GM12878 (cell line): ENCODE results near the gene MYO16. TPM values are rescaled to one million over a fixed set of nuclear protein-coding genes. Genes with fewer than 3 reads are reported as not detected.

Experiments
- ATAC-seq: fragments of 200-7000 bp; cut with Tn5 transposase; 3 replicates; pipeline ENCODE4 v1.9.1; 2020; ENCODE audit warnings: mild to moderate bottlenecking, moderate library complexity
- BruUV-seq: library from RNA; stranded (reverse); fragments of 400-500 nt; replicated peaks from 2 replicates; lab custom pipeline; 2021; lab: Mats Ljungman, UMichigan
- CTCF ChIA-PET: fragments of 300-600 bp; sonication (Branson Sonifier 250); formaldehyde crosslinking; extraction: SDS; loops from one replicate; lab custom pipeline; 2021; ENCODE audit warnings: inconsistent platforms; lab: Yijun Ruan, JAX
- POLR2A ChIA-PET: fragments of 350-600 bp; formaldehyde crosslinking; extraction: SDS; loops from one replicate; lab custom pipeline; 2021; ENCODE audit warnings: inconsistent platforms; lab: Charles Lee
- RAD21 ChIA-PET: fragments of 300-600 bp; sonication (Branson Sonifier 250); formaldehyde crosslinking; loops from one replicate; lab custom pipeline; 2023; ENCODE audit warnings: antibody characterized with exemption; ENCODE audit not compliant: unreplicated experiment; lab: Charles Lee
- SMC1A ChIA-PET: fragments of 300-600 bp; sonication (Branson Sonifier 250); formaldehyde crosslinking; loops from one replicate; lab custom pipeline; 2023; ENCODE audit not compliant: unreplicated experiment, uncharacterized antibody; lab: Charles Lee
- DNase-seq: peaks from one replicate; pipeline ENCODE4 v3.0.0-alpha.2; 2011; ENCODE audit warnings: low read depth, low spot score
- FAIRE-seq: peaks from 3 replicates; lab custom pipeline; 2011; peaks lifted over from hg19 to GRCh38; lab: Jason Lieb, UNC
- H2AFZ ChIP-seq: 2 replicates; pipeline ENCODE4 v1.6.0; 2011; ENCODE audit warnings: low read depth, low read length, control low read depth; ENCODE audit not compliant: control insufficient read depth
- H3K27ac ChIP-seq: 2 replicates; pipeline ENCODE4 v1.5.1; 2011; ENCODE audit warnings: control low read depth; ENCODE audit not compliant: control insufficient read depth, insufficient read depth
- H3K27me3 ChIP-seq, 2 experiments: replicated peaks in 1 of 2; 2 replicates each; pipeline versions ENCODE4 v1.6.0 to v1.6.1; 2011; ENCODE audit warnings: low read length in 1 of 2; ENCODE audit not compliant: control insufficient read depth in 2 of 2, insufficient read depth in 2 of 2
- H3K36me3 ChIP-seq, 2 experiments: 2 replicates each; pipeline ENCODE4 v1.5.1; 2011; ENCODE audit warnings: low read length in 1 of 2; ENCODE audit not compliant: control insufficient read depth in 2 of 2, insufficient read depth in 2 of 2
- H3K4me1 ChIP-seq: 2 replicates; pipeline ENCODE4 v1.6.1; 2011; ENCODE audit warnings: mild to moderate bottlenecking, low read length, moderate library complexity, mixed read lengths; ENCODE audit not compliant: control insufficient read depth, insufficient read depth
- H3K4me2 ChIP-seq: 2 replicates; pipeline ENCODE4 v1.6.0; 2011; ENCODE audit warnings: control low read depth; ENCODE audit not compliant: control insufficient read depth, insufficient read depth
- H3K4me3 ChIP-seq: fragments of 200-600 bp; sonication (generic); 2 replicates; pipeline ENCODE4 v1.5.1; 2016
- H3K79me2 ChIP-seq: 2 replicates; pipeline ENCODE4 v1.6.0; 2011; ENCODE audit warnings: low read length; ENCODE audit not compliant: control insufficient read depth, insufficient read depth
- H3K9ac ChIP-seq: 2 replicates; pipeline ENCODE4 v1.8.0; 2011; ENCODE audit warnings: low read length, control low read depth, mixed read lengths; ENCODE audit not compliant: control insufficient read depth, insufficient read depth
- H3K9me3 ChIP-seq: replicated peaks from 3 replicates; pipeline ENCODE4 v1.5.1; 2011; ENCODE audit warnings: mild to moderate bottlenecking, low read length; ENCODE audit not compliant: control insufficient read depth, insufficient read depth
- H4K20me1 ChIP-seq: 2 replicates; pipeline ENCODE4 v1.6.0; 2011; ENCODE audit not compliant: control insufficient read depth, insufficient read depth
- BACH1 ChIP-seq: fragments of 450-650 bp; IDR thresholded peaks from 2 replicates; pipeline ENCODE4 v1.6.1; 2017; ENCODE audit warnings: mild to moderate bottlenecking, borderline replicate concordance
- BCL11A ChIP-seq: IDR thresholded peaks from 2 replicates; pipeline ENCODE4 v1.6.1; 2011; ENCODE audit warnings: low read depth, low read length
- CBFB ChIP-seq: IDR thresholded peaks from 2 replicates; pipeline ENCODE4 v1.6.1; 2016; ENCODE audit warnings: antibody characterized with exemption, low read depth
- CBX5 ChIP-seq: sonication (generic); IDR thresholded peaks from 2 replicates; pipeline ENCODE4 v1.6.1; 2016; ENCODE audit warnings: low read depth, moderate library complexity, mild to moderate bottlenecking, inconsistent platforms
- CHD2 ChIP-seq: IDR thresholded peaks from 2 replicates; pipeline ENCODE4 v1.6.1; 2011; ENCODE audit warnings: low read depth, low read length, improper control_type of control experiment, borderline replicate concordance
- CREM ChIP-seq: IDR thresholded peaks from 2 replicates; pipeline ENCODE4 v1.6.1; 2014; ENCODE audit warnings: antibody characterized with exemption, low read depth
- CTCF ChIP-seq, 3 experiments: IDR thresholded peaks in 2 of 3; conservative IDR thresholded peaks in 1 of 3; 2 replicates each; pipeline ENCODE4 v1.5.1; 2011; ENCODE audit warnings: low read depth in 3 of 3, low read length in 3 of 3, mild to moderate bottlenecking in 3 of 3, control low read depth in 2 of 3, moderate library complexity in 2 of 3, inconsistent platforms in 1 of 3, mixed read lengths in 1 of 3; ENCODE audit not compliant: control insufficient read depth in 2 of 3, insufficient read depth in 1 of 3; ENCODE audit errors: extremely low read depth in 1 of 3
- IRF5 ChIP-seq: fragments of 450-650 bp; IDR thresholded peaks from 2 replicates; pipeline ENCODE4 v1.6.1; 2017; ENCODE audit warnings: borderline replicate concordance
- MYB ChIP-seq: fragments of 150-350 bp; IDR thresholded peaks from 2 replicates; pipeline ENCODE4 v1.6.1; 2014; ENCODE audit warnings: mild to moderate bottlenecking, low read depth, low read length, borderline replicate concordance
- NR2C2 ChIP-seq: IDR thresholded peaks from 2 replicates; pipeline ENCODE4 v1.6.1; 2011; ENCODE audit warnings: borderline replicate concordance, low read depth; ENCODE audit not compliant: control insufficient read depth, insufficient read length
- NRF1 ChIP-seq: conservative IDR thresholded peaks from 2 replicates; pipeline ENCODE4 v1.6.1; 2011; ENCODE audit warnings: mild to moderate bottlenecking, low read depth, low read length, improper control_type of control experiment
- PML ChIP-seq: IDR thresholded peaks from 2 replicates; pipeline ENCODE4 v1.6.1; 2012; ENCODE audit warnings: low read length, inconsistent platforms
- SMC3 ChIP-seq: IDR thresholded peaks from 2 replicates; pipeline ENCODE4 v1.6.1; 2011; ENCODE audit warnings: low read length, improper control_type of control experiment, borderline replicate concordance
- YY1 ChIP-seq: IDR thresholded peaks from 2 replicates; pipeline ENCODE4 v1.6.1; 2011; ENCODE audit warnings: low read depth, mild to moderate bottlenecking, low read length
- ZNF207 ChIP-seq: fragments of 450-650 bp; IDR thresholded peaks from 2 replicates; pipeline ENCODE4 v1.6.1; 2014; ENCODE audit warnings: antibody characterized with exemption, mild to moderate bottlenecking, borderline replicate concordance
- ZNF217 ChIP-seq: fragments of 450-650 bp; IDR thresholded peaks from 2 replicates; pipeline ENCODE4 v1.6.1; 2017; ENCODE audit warnings: antibody characterized with exemption, mild to moderate bottlenecking
- ZNF274 ChIP-seq: IDR thresholded peaks from one replicate; pipeline ENCODE4 v1.8.0; 2011; ENCODE audit not compliant: insufficient read length, insufficient read depth
- WGBS: methylation state at CpG from one replicate; pipeline ENCODE4 v1.1.6; 2016; ENCODE audit warnings: low lambda C conversion rate; ENCODE audit not compliant: insufficient replicate concordance, insufficient coverage; ENCODE audit errors: missing lambda C conversion rate; 5-methylcytosine and 5-hydroxymethylcytosine counted together
- in situ Hi-C: fragments of 300-500 bp; cut with MboI; formaldehyde crosslinking; loops from 9 replicates; pipeline ENCODE4 v1.14.3; 2018; ENCODE audit warnings: mixed read lengths
- intact Hi-C: fragments of 100-400 bp; cut with micrococcal nuclease; formaldehyde crosslinking; loops from one replicate; pipeline ENCODE4 v1.14.2; 2022; ENCODE audit not compliant: unreplicated experiment
- polyA plus RNA-seq, 11 experiments: library from polyadenylated mRNA; depleted of rRNA in 4 of 11; unstranded in 6 of 11; stranded (reverse) in 5 of 11; fragments of >200 nt; fragmentation: Nextera tagmentation in 4 of 11; fragmentation: Illumina TruSeq in 1 of 11; extraction: Ambion mirVana in 4 of 11; extraction: Trizol in 1 of 11; gene quantifications; 1 replicate in 1 of 11; 2 replicates in 10 of 11; pipeline versions ENCODE4 v1.2.1 to v1.2.3, GENCODE V29; 2011 to 2016; ENCODE audit warnings: inconsistent platforms in 2 of 11, missing spikeins in 2 of 11, low read depth in 1 of 11
- total RNA-seq, 4 experiments: library from RNA; depleted of rRNA in 3 of 4; stranded (reverse); fragments of >200 nt in 3 of 4; fragmentation: Illumina TruSeq in 1 of 4; extraction: Trizol in 1 of 4; gene quantifications; 2 replicates each; pipeline versions ENCODE4 v1.2.1 to v1.2.3, GENCODE V29; 2013 to 2021

MYO16 gene
- total and polyA plus RNA-seq, 10 of the 15 experiments (the other 5 are each of a cell fraction or from before 2014, with no cell fraction given): under 0.01 to 1.7 (median 0.05) TPM; not detected in 4

- no peaks in the 10 kb centered on the region for H3K4me1 ChIP-seq
- SMC1A ChIA-PET: interaction anchor here (0.9 kb wide), 1 partner anchor 13 kb away, joined by 3 read pairs; no protein-coding TSS in a partner anchor
These were observed 459.2 kb downstream of the MYO16 start for GRCh38 chr13:109088624-109088917.

GRCh38 chr13:109090796-109091195, 461.4 kb downstream of the MYO16 start:
- no peak for FAIRE-seq
- no peak overlapping the region for H3K9ac ChIP-seq
- H4K20me1 ChIP-seq: no peaks in the 10 kb centered on the region
- no peak overlapping the region for H2AFZ ChIP-seq
- H3K36me3 ChIP-seq: no peaks in the 10 kb centered on the region
- no peaks in the 10 kb centered on the region for H3K9me3 ChIP-seq
- no peak for DNase-seq
- 35% methylated on average over 5 of the region's 5 CpGs for WGBS
- BruUV-seq: no TSS peak
- no peak overlapping the region for H3K4me3 ChIP-seq
- no peak for ATAC-seq
- POLR2A ChIA-PET: no interaction called here
- H3K27ac ChIP-seq: no peak overlapping the region
- H3K4me1 ChIP-seq: no peaks in the 10 kb centered on the region
- H3K27me3 ChIP-seq: no peaks in the 10 kb centered on the region
- H3K4me2 ChIP-seq: no peak overlapping the region
- H3K79me2 ChIP-seq: no peaks in the 10 kb centered on the region
- CTCF ChIA-PET: no interaction called here
- in situ Hi-C loops: no loop called here
- RAD21 ChIA-PET: no interaction called here
- intact Hi-C loops: no loop called here
- SMC1A ChIA-PET: interaction anchor here (2.2 kb wide), 1 partner anchor 9 kb away, joined by 5 read pairs; no protein-coding TSS in a partner anchor
- TF ChIP-seq MYB: no peak
- TF ChIP-seq CTCF (IDR thresholded peaks at IDR 0.05 in 2 of 3, conservative IDR thresholded peaks at IDR 0.05 in 1 of 3; ENCODE audit: control insufficient read depth in 2 of 3, extremely low read depth in 1 of 3, insufficient read depth in 1 of 3, low read depth in 3 of 3, low read length in 3 of 3): no peak
- TF ChIP-seq ZNF207: no peak
- no peak for TF ChIP-seq NRF1
- TF ChIP-seq ZNF217: no peak
- no peak for TF ChIP-seq SMC3
- TF ChIP-seq YY1: no peak
- no peak for TF ChIP-seq BCL11A
- no peak for TF ChIP-seq CHD2
- TF ChIP-seq ZNF274: no peak
- TF ChIP-seq CBFB: no peak
- no peak for TF ChIP-seq IRF5
- TF ChIP-seq PML: no peak
- no peak for TF ChIP-seq CBX5
- no peak for TF ChIP-seq BACH1

More at GRCh38 chr13:109088624-109088917, 459.2 kb downstream of the MYO16 start:
- DNase-seq: no peak
- RAD21 ChIA-PET: no interaction called here
- Histone ChIP-seq H4K20me1 (no peaks in the 10 kb centered on the region), H3K79me2 (no peaks in the 10 kb centered on the region), H2AFZ (no peak overlapping the region), H3K9ac (no peak overlapping the region), H3K27me3 (no peaks in the 10 kb centered on the region), H3K27ac (no peak overlapping the region), H3K4me3 (no peak overlapping the region), H3K4me2 (no peak overlapping the region), H3K9me3 (no peaks in the 10 kb centered on the region), H3K36me3 (no peaks in the 10 kb centered on the region)
- no peak for ATAC-seq
- BruUV-seq: no TSS peak
- TF ChIP-seq NR2C2: no peak
- no peak for TF ChIP-seq CREM
- POLR2A ChIA-PET: no interaction called here
- in situ Hi-C loops (no loop called here), intact Hi-C loops (no loop called here)
- CTCF ChIA-PET: interaction anchor here (0.7 kb wide), 1 partner anchor 1289 kb away, joined by 3 read pairs; no protein-coding TSS in a partner anchor
- 65% methylated on average over 18 of the region's 22 CpGs for WGBS
- no peak for FAIRE-seq
